H1 (cell line): ENCODE results near the gene RANBP3L. TPM values are rescaled to one million over a fixed set of nuclear protein-coding genes. Genes with fewer than 3 reads are reported as not detected.

ENCODE experiments used
- CTCF ChIA-PET: fragments of 300-600 bp; sonication (Branson Sonifier 250); formaldehyde crosslinking; loops from one replicate; lab custom pipeline; 2021; ENCODE audit not compliant: partially characterized antibody; lab: Charles Lee
- POLR2A ChIA-PET: fragments of 300-600 bp; sonication (Branson Sonifier 250); formaldehyde crosslinking; loops from one replicate; lab custom pipeline; 2021; ENCODE audit warnings: inconsistent platforms; ENCODE audit not compliant: partially characterized antibody; lab: Charles Lee
- DNase-seq, 2 experiments: peaks; one replicate each; pipeline versions ENCODE4 v3.0.0 to v3.0.0-alpha.2; 2010 to 2022; ENCODE audit warnings: low spot score in 2 of 2, low read depth in 1 of 2, mixed read lengths in 1 of 2
- FAIRE-seq: peaks from 2 replicates; lab custom pipeline; 2011; peaks lifted over from hg19 to GRCh38; lab: Jason Lieb, UNC
- H2AFZ ChIP-seq: 2 replicates; pipeline ENCODE4 v1.8.1; 2012; ENCODE audit warnings: low read length, inconsistent platforms
- H2AK5ac ChIP-seq: 2 replicates; pipeline ENCODE4 v1.6.1; 2013; ENCODE audit warnings: low read depth, low read length
- H2BK120ac ChIP-seq: replicated peaks from 2 replicates; pipeline ENCODE3; 2013; ENCODE audit warnings: low read depth, low read length, inconsistent platforms
- H2BK12ac ChIP-seq: 2 replicates; pipeline ENCODE4 v1.6.1; 2013; ENCODE audit warnings: low read depth, low read length
- H2BK15ac ChIP-seq: 2 replicates; pipeline ENCODE4 v1.6.1; 2013; ENCODE audit warnings: low read length
- H2BK20ac ChIP-seq: 2 replicates; pipeline ENCODE4 v1.6.1; 2013; ENCODE audit warnings: low read length
- H2BK5ac ChIP-seq: 2 replicates; pipeline ENCODE4 v1.6.1; 2013; ENCODE audit warnings: low read depth, low read length
- H3K14ac ChIP-seq: 2 replicates; pipeline ENCODE4 v1.6.1; 2013; ENCODE audit warnings: inconsistent platforms; ENCODE audit not compliant: insufficient read length
- H3K18ac ChIP-seq: 2 replicates; pipeline ENCODE4 v1.6.1; 2013; ENCODE audit warnings: low read length; ENCODE audit errors: extremely low read depth
- H3K23ac ChIP-seq: 2 replicates; pipeline ENCODE4 v1.6.1; 2013; ENCODE audit warnings: inconsistent platforms; ENCODE audit not compliant: insufficient read length
- H3K23me2 ChIP-seq: 2 replicates; pipeline ENCODE4 v1.6.1; 2013; ENCODE audit warnings: low read depth, low read length
- H3K27ac ChIP-seq: 2 replicates; pipeline ENCODE4 v1.6.1; 2011; ENCODE audit warnings: low read depth, low read length, inconsistent platforms
- H3K27me3 ChIP-seq, 4 experiments: replicated peaks in 1 of 4; 1 replicate in 1 of 4; 2 replicates in 3 of 4; pipeline versions ENCODE4 v1.6.1 to v1.8.1; 2011 to 2013; ENCODE audit warnings: low read length in 3 of 4, mild to moderate bottlenecking in 3 of 4, inconsistent platforms in 2 of 4, mixed read lengths in 2 of 4, moderate library complexity in 1 of 4; ENCODE audit not compliant: control insufficient read depth in 3 of 4, insufficient read depth in 3 of 4; ENCODE audit errors: extremely low read depth in 1 of 4
- H3K36me3 ChIP-seq, 4 experiments: 2 replicates each; pipeline versions ENCODE4 v1.6.1 to v1.8.1; 2011 to 2013; ENCODE audit warnings: mild to moderate bottlenecking in 4 of 4, low read length in 3 of 4, moderate library complexity in 2 of 4, control low read depth in 1 of 4, inconsistent platforms in 1 of 4; ENCODE audit not compliant: insufficient read depth in 4 of 4, control insufficient read depth in 2 of 4
- H3K4ac ChIP-seq: replicated peaks from 2 replicates; pipeline ENCODE3; 2013; ENCODE audit warnings: low read length, low read depth, mixed read lengths, inconsistent platforms; ENCODE audit not compliant: insufficient read length
- H3K4me1 ChIP-seq, 4 experiments: replicated peaks in 1 of 4; 1 replicate in 1 of 4; 2 replicates in 3 of 4; pipeline versions ENCODE4 v1.6.1 to v1.8.1; 2011 to 2013; ENCODE audit warnings: low read length in 3 of 4, inconsistent platforms in 2 of 4, mixed read lengths in 1 of 4; ENCODE audit not compliant: insufficient read depth in 4 of 4, control insufficient read depth in 3 of 4
- H3K4me2 ChIP-seq, 2 experiments: 2 replicates each; pipeline versions ENCODE4 v1.6.1 to v1.8.1; 2011 to 2013; ENCODE audit warnings: low read depth in 2 of 2, low read length in 2 of 2, control low read depth in 1 of 2, inconsistent platforms in 1 of 2, mild to moderate bottlenecking in 1 of 2; ENCODE audit not compliant: insufficient read depth in 1 of 2
- H3K4me3 ChIP-seq, 4 experiments: fragments of 200-600, 300-600 bp in 1 of 4; sonication (generic), shearing (Covaris generic), sonication (Bioruptor Twin) in 1 of 4; 2 replicates each; pipeline versions ENCODE4 v1.5.1 to v1.8.1; 2011 to 2016; ENCODE audit warnings: low read length in 4 of 4, low read depth in 3 of 4, control low read depth in 2 of 4, inconsistent platforms in 2 of 4, mild to moderate bottlenecking in 2 of 4, mixed read lengths in 1 of 4, moderate library complexity in 1 of 4; ENCODE audit not compliant: insufficient read depth in 2 of 4; ENCODE audit errors: extremely low read depth in 1 of 4
- H3K56ac ChIP-seq: replicated peaks from 2 replicates; pipeline ENCODE3; 2013; ENCODE audit warnings: low read depth, mild to moderate bottlenecking, mixed read lengths, low read length, inconsistent platforms; ENCODE audit not compliant: insufficient read length
- H3K79me1 ChIP-seq: 2 replicates; pipeline ENCODE4 v1.6.1; 2013; ENCODE audit warnings: low read depth, low read length, control low read depth
- H3K79me2 ChIP-seq, 2 experiments: 2 replicates each; pipeline versions ENCODE4 v1.6.1 to v1.8.1; 2012 to 2013; ENCODE audit warnings: low read length in 2 of 2, mild to moderate bottlenecking in 2 of 2, inconsistent platforms in 1 of 2; ENCODE audit not compliant: insufficient read depth in 2 of 2, control insufficient read depth in 1 of 2
- H3K9ac ChIP-seq, 4 experiments: replicated peaks in 1 of 4; 1 replicate in 1 of 4; 2 replicates in 3 of 4; pipeline versions ENCODE4 v1.6.1 to v1.8.1; 2011 to 2013; ENCODE audit warnings: low read depth in 3 of 4, low read length in 3 of 4, control low read depth in 2 of 4, mild to moderate bottlenecking in 2 of 4, moderate library complexity in 2 of 4, inconsistent platforms in 1 of 4; ENCODE audit errors: extremely low read depth in 1 of 4
- H3K9me3 ChIP-seq, 2 experiments: 2 replicates each; pipeline versions ENCODE4 v1.6.1 to v1.8.1; 2012 to 2013; ENCODE audit warnings: mild to moderate bottlenecking in 2 of 2, moderate library complexity in 2 of 2, control low read depth in 1 of 2, inconsistent platforms in 1 of 2, low read depth in 1 of 2, low read length in 1 of 2, mixed read lengths in 1 of 2; ENCODE audit not compliant: insufficient read depth in 2 of 2
- H4K20me1 ChIP-seq, 2 experiments: replicated peaks in 1 of 2; 2 replicates each; pipeline versions ENCODE3 to v1.8.1; 2011 to 2013; ENCODE audit warnings: inconsistent platforms in 2 of 2, low read length in 2 of 2, mild to moderate bottlenecking in 1 of 2; ENCODE audit not compliant: insufficient read depth in 2 of 2, control insufficient read depth in 1 of 2
- H4K5ac ChIP-seq: 2 replicates; pipeline ENCODE4 v1.6.1; 2013; ENCODE audit warnings: low read length, low read depth, mixed read lengths, inconsistent platforms; ENCODE audit not compliant: insufficient read length
- H4K8ac ChIP-seq: 2 replicates; pipeline ENCODE4 v1.8.0; 2013; ENCODE audit warnings: mild to moderate bottlenecking, moderate library complexity, low read length, inconsistent platforms; ENCODE audit not compliant: insufficient read depth; ENCODE audit errors: extremely low read depth
- H4K91ac ChIP-seq: replicated peaks from 2 replicates; pipeline ENCODE3; 2013; ENCODE audit warnings: low read length, mixed read lengths, inconsistent platforms; ENCODE audit not compliant: insufficient read length
- ATF3 ChIP-seq: IDR thresholded peaks from 2 replicates; pipeline ENCODE4 v1.6.1; 2011; ENCODE audit warnings: low read depth, mild to moderate bottlenecking, low read length; ENCODE audit not compliant: insufficient read depth
- CEBPB ChIP-seq: IDR thresholded peaks from 2 replicates; pipeline ENCODE4 v1.6.1; 2012; ENCODE audit warnings: low read depth, low read length
- MAFK ChIP-seq: IDR thresholded peaks from 2 replicates; pipeline ENCODE4 v1.6.1; 2012; ENCODE audit warnings: low read depth, mild to moderate bottlenecking, improper control_type of control experiment, low read length
- POLR2A ChIP-seq, 2 experiments: IDR thresholded peaks; 1 replicate in 1 of 2; 2 replicates in 1 of 2; pipeline ENCODE4 v1.6.1; 2011; ENCODE audit warnings: low read depth in 2 of 2, low read length in 2 of 2, mild to moderate bottlenecking in 2 of 2; ENCODE audit errors: control extremely low read depth in 1 of 2
- SIRT6 ChIP-seq: IDR thresholded peaks from one replicate; pipeline ENCODE4 v1.7.1; 2012; ENCODE audit warnings: low read length, inconsistent platforms
- SP2 ChIP-seq: IDR thresholded peaks from 2 replicates; pipeline ENCODE4 v1.6.1; 2012; ENCODE audit warnings: mild to moderate bottlenecking, low read length, inconsistent platforms
- polyA plus RNA-seq, 7 experiments: library from polyadenylated mRNA; depleted of rRNA in 3 of 7; stranded (reverse) in 5 of 7; unstranded in 2 of 7; fragments of >200 nt in 5 of 7; fragments of 200-250 nt in 2 of 7; gene quantifications; 1 replicate in 5 of 7; 2 replicates in 1 of 7; 4 replicates in 1 of 7; pipeline versions ENCODE4 v1.2.1 to v1.2.3, GENCODE V29; 2011 to 2013; ENCODE audit warnings: missing spikeins in 2 of 7, mixed read lengths in 2 of 7
- total RNA-seq: library from RNA; stranded (reverse); fragmentation: NEBNext Ultra II Directional; extraction: Animal tissue kit (Norgen Biotek cat#: 25700); gene quantifications from 2 replicates; pipeline ENCODE4 v1.2.1, GENCODE V29; 2021

The RANBP3L gene
- total and polyA plus RNA-seq, 2 of the 8 experiments (the other 6 are each of a cell fraction or from before 2014, with no cell fraction given), result not detected

- Histone ChIP-seq H3K27me3 (peaks cover 0 to 2% (median 0%) of the 10 kb centered on the region in 4 experiments; a peak in 1 of 7 replicates), H4K8ac (no peak overlapping the region), H4K20me1 (no peaks in the 10 kb centered on the region), H3K23me2 (0 out of 2 replicates have a peak, but pooled peaks cover 2% of the 10 kb centered on the region), H3K9me3 (no peaks in the 10 kb centered on the region), H2BK15ac (no peak overlapping the region), H3K18ac (no peak overlapping the region), H3K79me1 (no peaks in the 10 kb centered on the region), H3K56ac (no peak overlapping the region), H3K4me1 (no peaks in the 10 kb centered on the region), H3K4ac (no peak overlapping the region), H2BK120ac (no peak overlapping the region), H3K79me2 (no peaks in the 10 kb centered on the region), H3K27ac (no peak overlapping the region), H2AK5ac (no peak overlapping the region), H3K9ac (no peak overlapping the region), H3K4me2 (no peak overlapping the region), H3K14ac (no peak overlapping the region), H2BK5ac (no peak overlapping the region), H3K23ac (no peak overlapping the region), H3K36me3 (no peaks in the 10 kb centered on the region; a peak in 1 of 8 replicates), H2BK12ac (no peak overlapping the region), H2AFZ (no peak overlapping the region), H2BK20ac (no peak overlapping the region), H3K4me3 (no peak overlapping the region), H4K5ac (no peak overlapping the region), H4K91ac (no peak overlapping the region)
- FAIRE-seq (no peak), DNase-seq (no peak)
- ChIA-PET CTCF (interaction anchor here (0.6 to 1.4 kb wide), 2 partner anchors 463 to 1112 kb away, joined by 3 read pairs; no protein-coding TSS in a partner anchor), POLR2A (no interaction called here)
- TF ChIP-seq POLR2A (IDR thresholded peaks at IDR 0.05; ENCODE audit: control extremely low read depth in 1 of 2, low read depth in 2 of 2, low read length in 2 of 2) (no peak), CEBPB (no peak), MAFK (no peak), ATF3 (no peak), SP2 (no peak), SIRT6 (no peak)
Observed at GRCh38 chr5:36227046-36227445, 74.7 kb downstream of the RANBP3L start.
